Loucy (cell line): ENCODE results near the gene SCOC.
"Not testable (repeated sequence)": the region's sequence is repeated elsewhere in the genome, so short reads cannot be mapped to it uniquely, and the experiment has no call there.

Experiments
- H2AFZ ChIP-seq: fragments of 200-600 bp; sonication (generic); 2 replicates; pipeline ENCODE4 v1.6.0; 2016; ENCODE audit warnings: antibody characterized with exemption, mild to moderate bottlenecking, low read length, moderate library complexity
- H3F3A ChIP-seq: fragments of 200-600 bp; 2 replicates; pipeline ENCODE4 v1.6.0; 2016; ENCODE audit warnings: antibody characterized with exemption, low read depth, mild to moderate bottlenecking
- H3K27me3 ChIP-seq: fragments of 200-600 bp; sonication (generic); 2 replicates; pipeline ENCODE4 v1.6.1; 2014; ENCODE audit warnings: low read length, mild to moderate bottlenecking; ENCODE audit not compliant: insufficient read depth, poor library complexity, severe bottlenecking
- H3K36me3 ChIP-seq: fragments of 200-600 bp; sonication (generic); 2 replicates; pipeline ENCODE4 v1.6.1; 2016; ENCODE audit warnings: low read length; ENCODE audit not compliant: insufficient read depth
- H3K4me1 ChIP-seq: fragments of 200-600 bp; sonication (generic); 2 replicates; pipeline ENCODE4 v1.5.1; 2014; ENCODE audit warnings: low read length, mild to moderate bottlenecking; ENCODE audit not compliant: insufficient read depth, poor library complexity, severe bottlenecking
- H3K4me2 ChIP-seq: fragments of 200-600 bp; sonication (generic); 2 replicates; pipeline ENCODE4 v1.6.0; 2014; ENCODE audit warnings: antibody characterized with exemption, low read length, low read depth, mild to moderate bottlenecking; ENCODE audit not compliant: poor library complexity, severe bottlenecking
- H3K4me3 ChIP-seq: fragments of 200-600 bp; sonication (generic); 2 replicates; pipeline ENCODE4 v1.5.1; 2014; ENCODE audit warnings: low read length, mild to moderate bottlenecking, mixed read lengths; ENCODE audit not compliant: poor library complexity, severe bottlenecking
- H3K79me2 ChIP-seq: fragments of 200-600 bp; sonication (generic); 2 replicates; pipeline ENCODE4 v1.6.1; 2014; ENCODE audit warnings: low read length; ENCODE audit not compliant: insufficient read depth
- H3K9ac ChIP-seq: fragments of 200-600 bp; sonication (generic); 2 replicates; pipeline ENCODE4 v1.6.0; 2014; ENCODE audit warnings: mild to moderate bottlenecking, low read depth, low read length, moderate library complexity; ENCODE audit not compliant: poor library complexity, severe bottlenecking
- H3K9me2 ChIP-seq: fragments of 200-600 bp; sonication (generic); replicated peaks from 2 replicates; pipeline ENCODE4 v1.6.1; 2016; ENCODE audit warnings: low read depth, low read length, mixed read lengths
- H3K9me3 ChIP-seq: fragments of 200-600 bp; sonication (generic); 2 replicates; pipeline ENCODE4 v1.6.1; 2014; ENCODE audit warnings: mild to moderate bottlenecking, antibody characterized with exemption, low read length, low read depth; ENCODE audit not compliant: insufficient read depth
- H4K20me1 ChIP-seq: fragments of 200-600 bp; sonication (generic); 2 replicates; pipeline ENCODE4 v1.6.0; 2014; ENCODE audit warnings: antibody characterized with exemption, low read length, mild to moderate bottlenecking; ENCODE audit not compliant: insufficient read depth, poor library complexity, severe bottlenecking
- EZH2phosphoT487 ChIP-seq: fragments of 200-600 bp; IDR thresholded peaks from 2 replicates; pipeline ENCODE4 v1.6.1; 2018; ENCODE audit warnings: antibody characterized with exemption, mild to moderate bottlenecking, moderate library complexity, borderline replicate concordance
- TF ChIP-seq, protein P1 (sequence below): fragments of 200-600 bp; sonication (generic); conservative IDR thresholded peaks from 2 replicates; pipeline ENCODE4 v1.5.1; 2014; ENCODE audit warnings: mild to moderate bottlenecking, antibody characterized with exemption, low read length

SCOC gene

DNA sequence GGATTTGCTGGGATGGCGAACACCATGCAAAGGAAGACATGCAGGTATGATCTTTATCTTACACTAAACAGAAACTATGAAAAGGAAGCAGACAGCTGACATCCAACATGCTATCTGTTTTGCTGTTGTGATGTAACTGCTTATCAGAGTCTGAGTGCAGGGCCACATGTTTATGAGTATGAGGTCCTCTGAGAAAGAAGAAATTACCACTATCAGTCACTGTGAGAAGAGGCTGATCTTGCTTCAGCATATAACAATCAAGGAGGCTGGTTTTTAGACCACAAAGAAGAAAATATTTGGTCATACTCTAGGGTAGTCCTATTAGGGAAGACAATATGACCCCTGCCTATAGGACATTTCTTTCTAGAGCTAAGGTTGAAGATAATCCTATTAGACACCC is 35.5 kb downstream of the SCOC start:
- H3F3A ChIP-seq: no peaks in the 10 kb centered on the region
- H3K79me2 ChIP-seq: no peaks in the 10 kb centered on the region
- no peak overlapping the region for H2AFZ ChIP-seq
- H3K9me3 ChIP-seq: no peaks in the 10 kb centered on the region
- no peaks in the 10 kb centered on the region for H3K36me3 ChIP-seq
- no peaks in the 10 kb centered on the region for H3K27me3 ChIP-seq
- no peak overlapping the region for H3K9ac ChIP-seq
- no peaks in the 10 kb centered on the region for H3K9me2 ChIP-seq
- no peak overlapping the region for H3K4me3 ChIP-seq
- H3K4me1 ChIP-seq: no peaks in the 10 kb centered on the region
- no peak overlapping the region for H3K4me2 ChIP-seq
- H4K20me1 ChIP-seq: no peaks in the 10 kb centered on the region
- TF ChIP-seq, protein P1, sequence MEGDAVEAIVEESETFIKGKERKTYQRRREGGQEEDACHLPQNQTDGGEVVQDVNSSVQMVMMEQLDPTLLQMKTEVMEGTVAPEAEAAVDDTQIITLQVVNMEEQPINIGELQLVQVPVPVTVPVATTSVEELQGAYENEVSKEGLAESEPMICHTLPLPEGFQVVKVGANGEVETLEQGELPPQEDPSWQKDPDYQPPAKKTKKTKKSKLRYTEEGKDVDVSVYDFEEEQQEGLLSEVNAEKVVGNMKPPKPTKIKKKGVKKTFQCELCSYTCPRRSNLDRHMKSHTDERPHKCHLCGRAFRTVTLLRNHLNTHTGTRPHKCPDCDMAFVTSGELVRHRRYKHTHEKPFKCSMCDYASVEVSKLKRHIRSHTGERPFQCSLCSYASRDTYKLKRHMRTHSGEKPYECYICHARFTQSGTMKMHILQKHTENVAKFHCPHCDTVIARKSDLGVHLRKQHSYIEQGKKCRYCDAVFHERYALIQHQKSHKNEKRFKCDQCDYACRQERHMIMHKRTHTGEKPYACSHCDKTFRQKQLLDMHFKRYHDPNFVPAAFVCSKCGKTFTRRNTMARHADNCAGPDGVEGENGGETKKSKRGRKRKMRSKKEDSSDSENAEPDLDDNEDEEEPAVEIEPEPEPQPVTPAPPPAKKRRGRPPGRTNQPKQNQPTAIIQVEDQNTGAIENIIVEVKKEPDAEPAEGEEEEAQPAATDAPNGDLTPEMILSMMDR: no peak
- TF ChIP-seq EZH2phosphoT487: no peak

DNA sequence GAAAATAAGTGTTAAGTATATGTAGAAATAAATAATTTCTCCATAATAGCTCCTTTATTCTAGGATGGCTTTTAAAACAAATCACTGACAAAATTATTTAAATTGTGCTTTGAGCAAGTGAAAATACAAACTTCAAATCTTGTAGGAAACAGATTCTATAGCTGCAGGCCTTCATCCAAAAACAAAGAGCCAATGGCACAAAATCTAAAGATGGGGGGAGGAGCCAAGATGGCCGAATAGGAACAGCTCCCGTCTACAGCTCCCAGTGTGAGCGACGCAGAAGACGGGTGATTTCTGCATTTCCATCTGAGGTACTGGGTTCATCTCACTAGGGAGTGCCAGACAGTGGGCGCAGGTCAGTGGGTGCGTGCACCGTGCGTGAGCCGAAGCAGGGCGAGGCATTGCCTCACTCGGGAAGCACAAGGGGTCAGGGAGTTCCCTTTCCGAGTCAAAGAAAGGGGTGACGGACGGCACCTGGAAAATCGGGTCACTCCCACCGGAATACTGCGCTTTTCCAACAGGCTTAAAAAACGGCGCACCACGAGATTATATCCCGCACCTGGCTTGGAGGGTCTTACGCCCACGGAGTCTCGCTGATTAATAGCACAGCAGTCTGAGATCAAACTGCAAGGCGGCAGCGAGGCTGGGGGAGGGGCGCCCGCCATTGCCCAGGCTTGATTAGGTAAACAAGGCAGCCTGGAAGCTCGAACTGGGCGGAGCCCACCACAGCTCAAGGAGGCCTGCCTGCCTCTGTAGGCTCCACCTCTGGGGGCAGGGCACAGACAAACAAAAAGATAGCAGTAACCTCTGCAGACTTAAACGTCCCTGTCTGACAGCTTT is 39.9 kb downstream of the SCOC start:
- not testable (repeated sequence) for H3K4me3 ChIP-seq, H3K79me2 ChIP-seq, H4K20me1 ChIP-seq, H2AFZ ChIP-seq, H3K9me3 ChIP-seq, H3K36me3 ChIP-seq, H3K27me3 ChIP-seq, H3K9ac ChIP-seq, H3K9me2 ChIP-seq, H3F3A ChIP-seq, H3K4me1 ChIP-seq, H3K4me2 ChIP-seq

DNA sequence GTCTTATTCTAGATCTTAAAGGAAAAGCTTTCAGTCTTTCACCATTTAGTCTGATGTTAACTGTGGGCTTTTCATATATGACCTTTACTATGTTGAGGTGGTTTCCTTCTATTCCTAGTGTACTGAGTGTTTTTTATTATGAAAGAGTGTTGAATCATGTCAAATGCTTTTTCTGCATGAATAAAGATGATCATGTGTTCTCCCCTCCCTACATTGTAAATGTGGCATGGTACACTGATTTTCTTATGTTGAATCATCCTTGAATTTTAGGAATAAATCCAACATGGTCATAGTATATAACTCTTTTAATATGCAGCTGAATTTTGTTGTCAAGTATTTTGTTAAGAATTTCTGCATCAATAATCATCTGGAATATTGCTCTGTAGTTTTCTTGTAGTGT is 49.7 kb downstream of the SCOC start:
- Histone ChIP-seq H3K4me1 (peaks cover 10% of the 10 kb centered on the region), H3K4me3 (no peak overlapping the region), H2AFZ (no peak overlapping the region), H3K9me3 (no peaks in the 10 kb centered on the region), H3K79me2 (peaks cover 15% of the 10 kb centered on the region), H3F3A (no peaks in the 10 kb centered on the region), H4K20me1 (no peaks in the 10 kb centered on the region), H3K9ac (no peak overlapping the region), H3K27me3 (no peaks in the 10 kb centered on the region), H3K4me2 (no peak overlapping the region), H3K9me2 (no peaks in the 10 kb centered on the region), H3K36me3 (no peaks in the 10 kb centered on the region)
- TF ChIP-seq, protein P1: no peak
- no peak for TF ChIP-seq EZH2phosphoT487

DNA sequence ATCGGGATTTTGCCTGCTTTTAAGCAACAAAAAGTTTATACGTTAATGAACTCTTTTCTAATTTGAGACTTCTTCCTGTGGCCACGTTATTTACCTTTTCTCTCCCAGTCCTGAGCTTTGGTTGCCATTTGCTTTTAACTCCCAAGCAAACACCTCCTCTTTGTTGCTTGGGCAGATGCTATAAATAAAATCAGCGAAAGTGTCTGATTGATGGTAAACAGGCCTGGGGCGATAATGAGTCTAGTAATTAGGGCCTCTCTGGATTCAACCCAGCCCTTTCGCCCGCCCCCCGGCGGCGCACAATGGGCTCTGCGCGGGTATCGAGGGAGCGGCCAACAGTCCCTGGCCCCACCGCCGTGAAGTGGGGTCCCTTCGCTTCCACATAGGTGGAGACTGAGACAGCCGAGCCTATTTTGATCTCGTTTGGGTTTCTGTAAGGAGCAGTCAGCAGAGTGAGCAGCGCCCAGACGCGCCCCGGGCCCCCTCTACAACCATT is 53.2 kb downstream of the SCOC start:
- no peaks in the 10 kb centered on the region for H3K9me3 ChIP-seq
- H4K20me1 ChIP-seq: no peaks in the 10 kb centered on the region
- no peaks in the 10 kb centered on the region for H3F3A ChIP-seq
- TF ChIP-seq, protein P1: peak; percentile 48
- TF ChIP-seq EZH2phosphoT487: no peak
- H3K9ac ChIP-seq: peak overlapping the region; percentile 79
- H3K9me2 ChIP-seq: no peaks in the 10 kb centered on the region
- H3K4me3 ChIP-seq: peak overlapping the region; percentile 84
- no peaks in the 10 kb centered on the region for H3K27me3 ChIP-seq
- peaks cover 10% of the 10 kb centered on the region for H3K4me1 ChIP-seq
- peaks cover 15% of the 10 kb centered on the region for H3K79me2 ChIP-seq
- H3K36me3 ChIP-seq: no peaks in the 10 kb centered on the region
- H3K4me2 ChIP-seq: peak overlapping the region; percentile 90
- H2AFZ ChIP-seq: peak overlapping the region; percentile 96
